NCI-H226 (cell line): ENCODE data around the gene GLRA2.
A peak's percentile ranks its signal among the peaks of the same experiment; 100 is the strongest.
"Not testable (repeated sequence)": the region's sequence is repeated elsewhere in the genome, so short reads cannot be mapped to it uniquely, and the experiment has no call there.

Experiments used
- DNase-seq: peaks from one replicate; pipeline ENCODE4 v3.0.0-alpha.2; 2015

GLRA2 gene

GRCh38 chrX:14594521-14594920 lies 65.2 kb downstream of the GLRA2 start:
- no peak for DNase-seq

GRCh38 chrX:14598330-14598729 lies 69.0 kb downstream of the GLRA2 start:
- no peak for DNase-seq

- DNase-seq, result no peak
Observed at GRCh38 chrX:14607446-14607985, 78.2 kb downstream of the GLRA2 start.

- DNase-seq, result not testable (repeated sequence)
Observed at GRCh38 chrX:14612450-14612849, 83.1 kb downstream of the GLRA2 start.

GRCh38 chrX:14616301-14616700 lies 87.0 kb downstream of the GLRA2 start:
- DNase-seq, result no peak

- DNase-seq, result no peak
Observed at GRCh38 chrX:14616836-14617235, 87.5 kb downstream of the GLRA2 start.

- DNase-seq, result no peak
Observed at GRCh38 chrX:14618177-14618965, 89.0 kb downstream of the GLRA2 start.

- DNase-seq, result no peak
Observed at GRCh38 chrX:14630733-14631132, 101.4 kb downstream of the GLRA2 start.

- no peak for DNase-seq
Observed at GRCh38 chrX:14641681-14642655, 112.6 kb downstream of the GLRA2 start.

GRCh38 chrX:14660970-14661369 lies 131.6 kb downstream of the GLRA2 start:
- no peak for DNase-seq

GRCh38 chrX:14670819-14671218 lies 141.5 kb downstream of the GLRA2 start:
- no peak for DNase-seq

GRCh38 chrX:14672611-14673172 lies 143.4 kb downstream of the GLRA2 start:
- DNase-seq, result no peak

GRCh38 chrX:14673236-14673635 lies 143.9 kb downstream of the GLRA2 start:
- peak; percentile 14 for DNase-seq

- peak; percentile 80 for DNase-seq
Observed at GRCh38 chrX:14673764-14674163, 144.4 kb downstream of the GLRA2 start.

GRCh38 chrX:14675500-14675899 lies 146.2 kb downstream of the GLRA2 start:
- DNase-seq, result no peak

- DNase-seq, result no peak
Observed at GRCh38 chrX:14676431-14676830, 147.1 kb downstream of the GLRA2 start.

GRCh38 chrX:14688331-14688730 lies 159.0 kb downstream of the GLRA2 start:
- not testable (repeated sequence) for DNase-seq

GRCh38 chrX:14690553-14690952 lies 161.2 kb downstream of the GLRA2 start:
- DNase-seq, result no peak

GRCh38 chrX:14694611-14695010 lies 165.3 kb downstream of the GLRA2 start:
- peak; percentile 7 for DNase-seq

- no peak for DNase-seq
Observed at GRCh38 chrX:14697451-14697850, 168.1 kb downstream of the GLRA2 start.

- DNase-seq, result no peak
Observed at GRCh38 chrX:14698790-14699189, 169.5 kb downstream of the GLRA2 start.

- no peak for DNase-seq
Observed at GRCh38 chrX:14700982-14701381, 171.6 kb downstream of the GLRA2 start.

GRCh38 chrX:14702145-14702544 lies 172.8 kb downstream of the GLRA2 start:
- DNase-seq, result no peak
